Large intestine (tissue), 3 donors: ENCODE data around the gene ZBTB49. TPM values are rescaled to one million over a fixed set of nuclear protein-coding genes. Genes with fewer than 3 reads are reported as not detected.

Source experiments
- DNase-seq, 2 donors: peaks; one replicate each; pipeline versions ENCODE4 v3.0.0 to v3.0.0-alpha.2; 2013
- H3K27ac ChIP-seq: one replicate; pipeline ENCODE4 v1.5.1; 2013; ENCODE audit warnings: low read length
- H3K27me3 ChIP-seq: 2 replicates; pipeline ENCODE4 v1.6.1; 2013; ENCODE audit warnings: low read length; ENCODE audit not compliant: control insufficient read depth, insufficient read depth
- H3K36me3 ChIP-seq: 2 replicates; pipeline ENCODE4 v1.6.1; 2013; ENCODE audit warnings: low read length; ENCODE audit not compliant: control insufficient read depth, insufficient read depth
- H3K4me1 ChIP-seq: one replicate; pipeline ENCODE4 v1.6.1; 2013; ENCODE audit warnings: low read length; ENCODE audit not compliant: control insufficient read depth, insufficient read depth
- H3K4me3 ChIP-seq: one replicate; pipeline ENCODE4 v1.5.1; 2013; ENCODE audit warnings: low read length
- H3K9me3 ChIP-seq: one replicate; pipeline ENCODE4 v1.6.1; 2013; ENCODE audit warnings: mild to moderate bottlenecking, low read depth, low read length, moderate library complexity; ENCODE audit not compliant: control insufficient read depth
- WGBS: methylation state at CpG from one replicate; pipeline ENCODE4 v1.1.5; 2013; ENCODE audit warnings: low lambda C conversion rate; ENCODE audit not compliant: insufficient coverage; 5-methylcytosine and 5-hydroxymethylcytosine counted together
- polyA plus RNA-seq: library from polyadenylated mRNA; unstranded; fragments of 120-200 nt; gene quantifications from one replicate; pipeline ENCODE4 v1.2.1, GENCODE V29; 2013

The ZBTB49 gene
- polyA plus RNA-seq, 1 donor: 5.9 TPM

DNA sequence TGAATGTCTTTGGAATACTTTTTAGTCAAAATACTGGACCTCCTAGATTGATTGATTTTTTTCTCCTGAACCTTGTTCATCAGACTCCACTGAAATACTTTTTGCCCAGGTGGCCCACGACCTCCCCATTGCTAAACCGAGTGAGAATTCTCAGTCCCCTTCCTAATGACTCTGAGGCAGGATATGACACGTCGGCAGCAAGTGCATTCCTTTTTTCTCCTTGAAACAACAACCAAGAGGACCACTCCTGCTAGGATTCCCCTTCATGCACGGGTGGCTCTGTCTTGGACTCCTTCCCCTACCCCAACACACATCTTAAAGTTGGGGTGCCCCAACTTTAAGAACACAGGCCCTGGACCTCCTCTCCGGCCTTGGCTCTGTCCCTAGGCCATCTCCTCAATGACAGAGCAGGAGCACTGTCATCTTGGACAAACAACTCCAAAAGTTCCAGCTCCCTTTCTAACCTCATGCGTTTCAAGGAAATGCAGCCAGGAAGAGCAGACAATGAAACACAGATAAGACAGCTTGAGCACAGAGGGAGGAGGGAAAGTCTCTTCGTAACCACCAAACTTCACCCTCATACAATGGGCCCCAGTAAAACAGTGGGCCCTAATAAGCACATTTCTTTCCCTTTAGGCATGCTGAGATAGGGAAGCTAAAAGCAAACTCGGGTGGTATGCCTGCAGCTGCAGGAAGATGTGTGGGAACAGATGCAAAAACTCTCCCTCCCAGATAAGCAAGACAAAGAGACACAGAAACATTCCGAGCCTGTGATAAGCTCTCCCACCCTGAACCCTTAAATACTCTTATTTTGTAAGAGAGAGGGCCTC lies 33.9 kb downstream of the ZBTB49 start:
- DNase-seq: no peak
- peaks cover 27% of the 10 kb centered on the region for H3K36me3 ChIP-seq
- H3K27ac ChIP-seq: no peak overlapping the region
- H3K4me3 ChIP-seq: no peak overlapping the region
- no peaks in the 10 kb centered on the region for H3K27me3 ChIP-seq
- H3K4me1 ChIP-seq: no peaks in the 10 kb centered on the region
- no peaks in the 10 kb centered on the region for H3K9me3 ChIP-seq
- WGBS: 17% methylated on average over 1 of the region's 10 CpGs

DNA sequence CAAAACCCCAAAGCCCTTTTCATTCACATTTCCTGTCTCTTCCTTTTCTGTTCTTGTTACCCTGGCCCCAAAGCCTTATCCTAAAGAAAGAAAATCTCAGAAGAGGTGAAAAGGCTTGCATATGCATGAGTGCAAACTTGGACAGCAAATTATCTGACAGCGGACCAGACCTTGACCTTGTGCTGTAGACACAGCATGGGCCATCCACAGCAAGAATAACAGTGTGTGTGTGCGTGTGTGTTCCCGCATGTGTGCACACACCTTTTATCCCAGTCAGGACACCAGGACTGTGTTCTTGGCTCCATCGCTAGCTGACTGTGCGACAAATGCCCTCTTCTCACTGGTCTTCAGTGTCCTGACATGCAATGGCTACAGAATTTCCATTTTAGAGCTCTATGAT lies 35.3 kb downstream of the ZBTB49 start:
- Histone ChIP-seq H3K4me1 (no peaks in the 10 kb centered on the region), H3K36me3 (peaks cover 20% of the 10 kb centered on the region), H3K4me3 (no peak overlapping the region), H3K27me3 (no peaks in the 10 kb centered on the region), H3K27ac (no peak overlapping the region), H3K9me3 (peaks cover 3% of the 10 kb centered on the region)
- no peak for DNase-seq
- WGBS: no CpG with 5 or more reads among the region's 5 CpGs

DNA sequence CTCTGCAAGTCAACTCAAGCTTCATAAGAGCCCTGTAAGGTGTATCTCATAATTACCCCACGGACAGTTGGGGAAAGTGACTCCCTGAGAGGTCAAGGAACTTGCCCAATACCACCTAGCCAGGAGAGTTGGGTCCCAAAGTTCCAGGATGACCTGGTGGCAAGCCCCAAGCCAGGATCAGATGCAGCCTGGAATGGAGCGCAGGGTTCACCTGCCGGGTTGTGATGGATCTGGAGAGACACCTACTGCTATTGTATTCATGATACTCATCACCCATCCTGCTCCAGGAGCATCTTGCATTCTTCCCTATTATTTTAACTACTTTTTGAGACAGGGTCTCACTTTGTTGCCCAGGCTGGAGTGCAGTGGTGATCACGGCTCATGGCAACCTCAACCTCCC lies 36.1 kb downstream of the ZBTB49 start:
- no CpG with 5 or more reads among the region's 4 CpGs for WGBS
- Histone ChIP-seq H3K9me3 (peaks cover 3% of the 10 kb centered on the region), H3K36me3 (peaks cover 11% of the 10 kb centered on the region), H3K27me3 (no peaks in the 10 kb centered on the region), H3K4me3 (no peak overlapping the region), H3K4me1 (no peaks in the 10 kb centered on the region), H3K27ac (no peak overlapping the region)
- no peak for DNase-seq

DNA sequence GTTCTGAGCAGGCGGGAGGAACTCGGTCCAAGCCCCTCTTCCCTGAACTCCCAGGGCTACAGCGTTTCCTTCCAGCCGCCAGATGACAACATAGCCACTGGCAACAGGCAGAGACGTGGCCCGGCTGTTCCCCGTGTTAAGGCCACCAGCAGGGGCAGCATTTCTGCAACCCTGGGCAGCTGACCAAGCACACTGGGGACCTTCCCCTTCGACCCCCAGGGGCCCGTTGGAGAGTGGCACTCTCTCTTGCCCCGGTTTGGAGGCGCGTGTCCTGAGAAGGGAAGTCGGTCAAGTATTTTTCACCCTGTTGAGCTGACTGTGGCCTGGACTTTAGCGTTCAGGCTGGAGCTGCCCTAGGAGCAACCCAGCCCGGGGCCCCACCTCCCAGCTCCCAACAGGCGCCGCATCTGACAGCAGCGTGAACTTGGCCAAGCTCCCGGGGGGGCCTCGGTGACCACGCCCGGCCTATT lies 37.6 kb downstream of the ZBTB49 start:
- no peaks in the 10 kb centered on the region for H3K4me1 ChIP-seq
- H3K27ac ChIP-seq: no peak overlapping the region
- no peaks in the 10 kb centered on the region for H3K36me3 ChIP-seq
- peaks cover 3% of the 10 kb centered on the region for H3K9me3 ChIP-seq
- H3K27me3 ChIP-seq: no peaks in the 10 kb centered on the region
- no CpG with 5 or more reads among the region's 22 CpGs for WGBS
- H3K4me3 ChIP-seq: no peak overlapping the region
- DNase-seq: peak; percentile 8 to 10

GRCh38 chr4:4328206-4328605 lies 38.2 kb downstream of the ZBTB49 start:
- Histone ChIP-seq H3K27ac (no peak overlapping the region), H3K27me3 (no peaks in the 10 kb centered on the region)
- WGBS: no CpG with 5 or more reads among the region's 1 CpG

DNA sequence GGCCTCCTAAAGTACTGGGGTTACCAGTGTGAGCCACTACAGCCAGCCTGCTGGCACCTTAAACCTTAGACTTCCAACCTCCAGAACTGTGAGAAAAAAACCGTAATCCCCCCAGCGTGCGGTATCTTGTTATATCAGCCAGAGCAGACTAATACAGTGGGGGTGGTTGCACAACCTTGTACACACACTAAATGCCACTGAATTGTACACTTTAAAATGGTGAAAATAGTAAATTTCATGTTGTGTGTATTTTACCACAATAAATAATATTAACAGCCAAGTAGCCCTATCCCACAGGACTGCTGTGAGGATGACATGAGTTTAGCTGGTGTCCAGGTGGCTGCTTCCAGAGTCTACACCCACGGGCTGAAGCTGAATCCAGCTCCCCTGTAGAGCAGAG lies 38.8 kb downstream of the ZBTB49 start:
- Histone ChIP-seq H3K4me1 (no peaks in the 10 kb centered on the region), H3K27ac (no peak overlapping the region), H3K9me3 (peaks cover 3% of the 10 kb centered on the region), H3K4me3 (no peak overlapping the region), H3K36me3 (no peaks in the 10 kb centered on the region), H3K27me3 (no peaks in the 10 kb centered on the region)
- no CpG with 5 or more reads among the region's 4 CpGs for WGBS
- no peak for DNase-seq

More at GRCh38 chr4:4328206-4328605, 38.2 kb downstream of the ZBTB49 start:
- Histone ChIP-seq H3K4me1 (no peaks in the 10 kb centered on the region), H3K36me3 (no peaks in the 10 kb centered on the region), H3K4me3 (no peak overlapping the region), H3K9me3 (peaks cover 3% of the 10 kb centered on the region)
- DNase-seq: no peak

DNA sequence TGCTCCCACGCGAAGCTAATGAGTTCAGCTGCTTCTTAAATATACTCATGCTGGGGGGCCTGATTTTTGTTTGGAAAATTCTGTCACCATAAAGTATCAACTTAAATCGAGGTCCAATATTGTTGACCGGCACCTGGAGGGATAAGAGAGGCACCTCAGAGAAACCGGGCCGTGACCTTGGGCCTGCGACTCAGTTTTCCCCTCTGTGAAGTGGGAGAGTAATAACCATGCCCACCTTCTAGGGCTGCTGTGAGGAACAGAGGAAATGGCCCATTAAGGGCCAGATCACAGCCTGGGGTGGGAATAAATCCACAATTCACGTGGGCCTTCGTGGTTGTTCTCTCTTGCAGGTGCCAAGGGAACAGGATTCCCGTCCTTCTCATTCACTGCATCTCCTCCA lies 39.4 kb downstream of the ZBTB49 start:
- DNase-seq: no peak
- H3K4me1 ChIP-seq: no peaks in the 10 kb centered on the region
- no peak overlapping the region for H3K27ac ChIP-seq
- no peaks in the 10 kb centered on the region for H3K27me3 ChIP-seq
- H3K36me3 ChIP-seq: no peaks in the 10 kb centered on the region
- H3K9me3 ChIP-seq: peaks cover 3% of the 10 kb centered on the region
- no peak overlapping the region for H3K4me3 ChIP-seq
- 100% methylated on average over 2 of the region's 10 CpGs for WGBS

DNA sequence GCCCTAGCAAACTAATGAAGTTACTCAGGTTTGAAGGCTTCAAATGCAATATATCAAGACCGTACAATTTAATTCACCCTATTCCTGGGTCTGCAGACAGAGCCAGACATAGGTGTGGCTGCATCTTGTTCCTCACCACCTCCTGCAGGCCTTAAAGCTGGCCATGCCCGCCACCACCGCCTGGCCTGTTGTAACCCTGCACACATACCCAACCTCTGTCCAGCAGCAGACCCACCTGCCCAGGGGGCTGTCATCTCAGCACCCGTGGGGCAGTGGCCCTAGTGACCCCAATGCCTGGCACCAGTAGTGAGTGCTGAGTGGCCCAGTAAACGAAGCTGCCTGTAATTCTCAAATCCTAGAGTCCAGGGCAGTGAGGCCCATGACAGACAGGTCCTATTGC lies 40.7 kb downstream of the ZBTB49 start:
- DNase-seq: no peak
- no peak overlapping the region for H3K27ac ChIP-seq
- H3K4me1 ChIP-seq: no peaks in the 10 kb centered on the region
- no peaks in the 10 kb centered on the region for H3K27me3 ChIP-seq
- peaks cover 3% of the 10 kb centered on the region for H3K9me3 ChIP-seq
- H3K36me3 ChIP-seq: no peaks in the 10 kb centered on the region
- no peak overlapping the region for H3K4me3 ChIP-seq
- no CpG with 5 or more reads among the region's 5 CpGs for WGBS

- H3K27me3 ChIP-seq: no peaks in the 10 kb centered on the region
- no peaks in the 10 kb centered on the region for H3K36me3 ChIP-seq
- no peaks in the 10 kb centered on the region for H3K4me1 ChIP-seq
- no peak for DNase-seq
- no CpG with 5 or more reads among the region's 3 CpGs for WGBS
- no peak overlapping the region for H3K27ac ChIP-seq
- no peak overlapping the region for H3K4me3 ChIP-seq
- H3K9me3 ChIP-seq: peaks cover 3% of the 10 kb centered on the region
Observed at GRCh38 chr4:4332529-4332928, 42.5 kb downstream of the ZBTB49 start.

- H3K9me3 ChIP-seq: peaks cover 3% of the 10 kb centered on the region
- H3K27ac ChIP-seq: no peak overlapping the region
- H3K27me3 ChIP-seq: no peaks in the 10 kb centered on the region
- peak; percentile 15 to 37 for DNase-seq
- no peak overlapping the region for H3K4me3 ChIP-seq
- 50% methylated on average over 2 of the region's 11 CpGs for WGBS
- no peaks in the 10 kb centered on the region for H3K4me1 ChIP-seq
- no peaks in the 10 kb centered on the region for H3K36me3 ChIP-seq
Observed at GRCh38 chr4:4333265-4333706, 43.2 kb downstream of the ZBTB49 start.
